Kidney (tissue), 22 donors: ENCODE data around the gene RPLP1. TPM values are rescaled to one million over a fixed set of nuclear protein-coding genes. Genes with fewer than 3 reads are reported as not detected.

Experiments used
- DNase-seq, 5 donors: peaks; one replicate each; pipeline ENCODE4 v3.0.0-alpha.2; 2013 to 2020
- FAIRE-seq: peaks from 2 replicates; lab custom pipeline; 2012; peaks lifted over from hg19 to GRCh38; lab: Jason Lieb, UNC
- H3K27ac ChIP-seq, 2 donors: one replicate each; pipeline ENCODE4 v1.7.0; 2013; ENCODE audit warnings: low read depth in 2 of 2, low read length in 2 of 2, inconsistent platforms in 1 of 2
- H3K27me3 ChIP-seq: one replicate; pipeline ENCODE4 v1.7.1; 2013; ENCODE audit warnings: low read length, inconsistent platforms; ENCODE audit not compliant: control insufficient read depth, insufficient read depth
- H3K36me3 ChIP-seq, 3 donors: one replicate each; pipeline versions ENCODE4 v1.7.0 to v1.7.1; 2013; ENCODE audit warnings: low read length in 3 of 3, control low read depth in 1 of 3, inconsistent platforms in 1 of 3; ENCODE audit not compliant: insufficient read depth in 3 of 3, control insufficient read depth in 2 of 3
- H3K4me1 ChIP-seq, 3 donors: one replicate each; pipeline versions ENCODE4 v1.7.0 to v1.7.1; 2013; ENCODE audit warnings: low read length in 3 of 3, inconsistent platforms in 1 of 3, low read depth in 1 of 3; ENCODE audit not compliant: control insufficient read depth in 2 of 3, insufficient read depth in 2 of 3
- H3K4me3 ChIP-seq, 3 donors: one replicate each; pipeline versions ENCODE4 v1.7.0 to v1.8.1; 2013; ENCODE audit warnings: low read length in 3 of 3, control low read depth in 1 of 3, inconsistent platforms in 1 of 3
- H3K9ac ChIP-seq, 3 donors: one replicate each; pipeline versions ENCODE4 v1.7.0 to v1.7.1; 2013; ENCODE audit warnings: low read length in 3 of 3, control low read depth in 1 of 3, inconsistent platforms in 1 of 3
- H3K9me3 ChIP-seq, 3 donors: one replicate each; pipeline versions ENCODE4 v1.7.0 to v1.7.1; 2013; ENCODE audit warnings: low read length in 3 of 3, control low read depth in 1 of 3, inconsistent platforms in 1 of 3; ENCODE audit not compliant: control insufficient read depth in 2 of 3, insufficient read depth in 1 of 3
- CTCF ChIP-seq: IDR thresholded peaks from 3 replicates; pipeline ENCODE4 v1.5.1; 2012; ENCODE audit warnings: mild to moderate bottlenecking, moderate library complexity, borderline replicate concordance; ENCODE audit not compliant: insufficient read depth; ENCODE audit errors: extremely low read depth
- intact Hi-C: fragments of 100-400 bp; cut with DNase I; formaldehyde crosslinking; loops from one replicate; pipeline ENCODE4 v1.11.1; 2022
- long read RNA-seq, 10 donors: library from polyadenylated mRNA in 1 of 10; unstranded in 1 of 10; transcript quantifications; one replicate each; pipeline ENCODE4 v2.0.0 and lab custom pipeline, GENCODE V29; 2021 to 2026
- polyA plus RNA-seq: library from polyadenylated mRNA; stranded (reverse); fragments of 350-450 nt; fragmentation: Illumina TruSeq; extraction: RNeasy Lipid Tissue Mini Kit (QIAGEN cat#74804); gene quantifications from one replicate; pipeline ENCODE4 v1.2.3, GENCODE V29; 2014; ENCODE audit warnings: low read depth, low replicate concordance; ENCODE audit not compliant: insufficient read depth
- total RNA-seq: library from RNA; stranded (reverse); fragmentation: NEBNext Ultra II Directional; extraction: Animal tissue kit (Norgen Biotek cat#: 25700); gene quantifications from one replicate; pipeline ENCODE4 v1.2.1, GENCODE V29; 2021
- donor health status: control.
- donor health status: control.
- donor health status: control.
- donor health status: control.
- donor health status: control.
- donor health status: DM: yes; HTN: yes; CAD: no.
- donor health status: Normal renal cell carcinoma (clear cell type).

The RPLP1 gene
- total RNA-seq (1,303 TPM), polyA plus RNA-seq (2,805 TPM)
- long read RNA-seq, donor 1, transcript RPLP1-204 (3 exons, 940 nt), result minor isoform, 17 of 1,837 reads
- long read RNA-seq, donor 1, transcript RPLP1-202 (3 exons, 445 nt), result minor isoform, 41 of 1,837 reads
- long read RNA-seq, donor 1, transcript RPLP1-201 (4 exons, 1,197 nt), result major isoform, 1,448 of 1,837 reads
- long read RNA-seq, donor 1, partial matches to known transcripts, result 252 of 1,837 reads
- long read RNA-seq, donor 1, other reads (novel, unspliced or antisense), result 77 of 1,837 reads
- long read RNA-seq, donor 2, transcript RPLP1-201 (4 exons, 1,197 nt), result major isoform, 1,564 of 1,925 reads
- long read RNA-seq, donor 2, transcript RPLP1-204 (3 exons, 940 nt), result minor isoform, 21 of 1,925 reads
- long read RNA-seq, donor 2, transcript RPLP1-202 (3 exons, 445 nt), result minor isoform, 42 of 1,925 reads
- long read RNA-seq, donor 2, partial matches to known transcripts, result 220 of 1,925 reads
- long read RNA-seq, donor 2, other reads (novel, unspliced or antisense), result 78 of 1,925 reads
- long read RNA-seq, donor 3, transcript RPLP1-201 (4 exons, 1,197 nt), result major isoform, 2,219 of 2,513 reads
- long read RNA-seq, donor 3, transcript RPLP1-202 (3 exons, 445 nt), result minor isoform, 49 of 2,513 reads
- long read RNA-seq, donor 3, transcript RPLP1-204 (3 exons, 940 nt), result minor isoform, 16 of 2,513 reads
- long read RNA-seq, donor 3, partial matches to known transcripts, result 90 of 2,513 reads
- long read RNA-seq, donor 3, other reads (novel, unspliced or antisense), result 139 of 2,513 reads
- long read RNA-seq, donor 4, transcript RPLP1-201 (4 exons, 1,197 nt), result major isoform, 1,174 of 1,328 reads
- long read RNA-seq, donor 4, transcript RPLP1-202 (3 exons, 445 nt), result minor isoform, 29 of 1,328 reads
- long read RNA-seq, donor 4, transcript RPLP1-204 (3 exons, 940 nt), result minor isoform, 11 of 1,328 reads
- long read RNA-seq, donor 4, partial matches to known transcripts, result 73 of 1,328 reads
- long read RNA-seq, donor 4, other reads (novel, unspliced or antisense), result 40 of 1,328 reads
- long read RNA-seq, donor 5, transcript RPLP1-201 (4 exons, 1,197 nt), result major isoform, 121 of 167 reads
- long read RNA-seq, donor 5, transcript RPLP1-204 (3 exons, 940 nt), result minor isoform, 5 of 167 reads
- long read RNA-seq, donor 5, partial matches to known transcripts, result 41 of 167 reads
- long read RNA-seq, donor 5, other reads (novel, unspliced or antisense), result 0 of 167 reads
- long read RNA-seq, donor 6, transcript RPLP1-204 (3 exons, 940 nt), result minor isoform, 95 of 5,810 reads
- long read RNA-seq, donor 6, transcript RPLP1-201 (4 exons, 1,197 nt), result major isoform, 4,889 of 5,810 reads
- long read RNA-seq, donor 6, transcript RPLP1-202 (3 exons, 445 nt), result minor isoform, 125 of 5,810 reads
- long read RNA-seq, donor 6, partial matches to known transcripts, result 310 of 5,810 reads
- long read RNA-seq, donor 6, other reads (novel, unspliced or antisense), result 390 of 5,810 reads
- long read RNA-seq, donor 7, transcript RPLP1-202 (3 exons, 445 nt), result minor isoform, 9 of 755 reads
- long read RNA-seq, donor 7, transcript RPLP1-201 (4 exons, 1,197 nt), result major isoform, 558 of 755 reads
- long read RNA-seq, donor 7, transcript RPLP1-204 (3 exons, 940 nt), result minor isoform, 14 of 755 reads
- long read RNA-seq, donor 7, partial matches to known transcripts, result 169 of 755 reads
- long read RNA-seq, donor 7, other reads (novel, unspliced or antisense), result 4 of 755 reads
- long read RNA-seq, donor 8, transcript RPLP1-204 (3 exons, 940 nt), result minor isoform, 20 of 2,536 reads
- long read RNA-seq, donor 8, transcript RPLP1-202 (3 exons, 445 nt), result minor isoform, 69 of 2,536 reads
- long read RNA-seq, donor 8, transcript RPLP1-201 (4 exons, 1,197 nt), result major isoform, 2,136 of 2,536 reads
- long read RNA-seq, donor 8, partial matches to known transcripts, result 174 of 2,536 reads
- long read RNA-seq, donor 8, other reads (novel, unspliced or antisense), result 137 of 2,536 reads
- long read RNA-seq, donor 9, transcript RPLP1-201 (4 exons, 1,197 nt), result major isoform, 940 of 1,165 reads
- long read RNA-seq, donor 9, transcript RPLP1-204 (3 exons, 940 nt), result minor isoform, 15 of 1,165 reads
- long read RNA-seq, donor 9, transcript RPLP1-202 (3 exons, 445 nt), result minor isoform, 20 of 1,165 reads
- long read RNA-seq, donor 9, partial matches to known transcripts, result 141 of 1,165 reads
- long read RNA-seq, donor 9, other reads (novel, unspliced or antisense), result 49 of 1,165 reads
- long read RNA-seq, donor 10, transcript RPLP1-201 (4 exons, 1,197 nt), result major isoform, 1,513 of 1,965 reads
- long read RNA-seq, donor 10, transcript RPLP1-204 (3 exons, 940 nt), result minor isoform, 56 of 1,965 reads
- long read RNA-seq, donor 10, transcript RPLP1-202 (3 exons, 445 nt), result minor isoform, 36 of 1,965 reads
- long read RNA-seq, donor 10, partial matches to known transcripts, result 288 of 1,965 reads
- long read RNA-seq, donor 10, other reads (novel, unspliced or antisense), result 72 of 1,965 reads

DNA sequence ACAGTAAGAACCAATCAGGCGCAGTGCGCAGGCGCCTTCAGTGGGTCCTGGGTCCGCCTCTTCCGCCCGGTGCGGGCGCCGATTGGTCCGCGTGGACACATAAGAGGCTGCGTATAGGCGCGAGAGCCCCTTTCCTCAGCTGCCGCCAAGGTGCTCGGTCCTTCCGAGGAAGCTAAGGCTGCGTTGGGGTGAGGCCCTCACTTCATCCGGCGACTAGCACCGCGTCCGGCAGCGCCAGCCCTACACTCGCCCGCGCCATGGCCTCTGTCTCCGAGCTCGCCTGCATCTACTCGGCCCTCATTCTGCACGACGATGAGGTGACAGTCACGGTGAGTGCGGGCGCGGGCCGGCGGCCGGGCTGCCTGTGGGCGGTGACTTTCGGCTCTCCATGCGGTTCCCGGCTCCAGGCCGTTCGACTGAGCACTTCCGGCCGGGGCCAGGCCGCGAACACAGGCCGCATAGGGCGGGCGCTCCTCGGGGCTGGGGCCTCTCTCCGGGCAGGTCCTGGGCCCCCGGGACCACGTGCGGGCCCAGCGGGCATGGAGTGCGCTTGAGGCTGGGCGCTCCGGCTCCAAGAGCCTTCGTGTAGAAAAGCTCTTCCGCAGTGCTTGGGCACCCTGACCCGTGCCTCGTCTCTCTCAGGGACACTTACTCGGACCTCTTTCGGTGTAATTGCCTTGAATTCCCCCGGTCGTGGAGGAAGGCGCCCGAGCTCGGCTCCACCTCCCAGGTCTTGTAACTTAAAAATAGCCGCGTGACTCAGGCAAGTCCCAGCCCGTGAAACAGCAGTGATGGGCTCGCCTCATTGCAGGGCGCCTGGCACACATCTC is at the start of gene RPLP1:
Gene RPLP1, plus strand, starts transcription at position 127 of the 830 bp plus-strand sequence. Its CDS starts 131 bp downstream, at position 258.
- intact Hi-C loops, result no loop called here
- Histone ChIP-seq H3K4me3 (peak within 1 kb of the TSS; percentile 81 to 95 (median 87)), H3K9ac (peak within 1 kb of the TSS; percentile 70 to 96 (median 77)), H3K27ac (peak within 1 kb of the TSS; percentile 89 to 93), H3K27me3 (no peaks in the 10 kb centered on the region), H3K36me3 (peaks cover 0 to 18% (median 14%) of the 10 kb centered on the region in 3 donors), H3K4me1 (peaks cover 0 to 12% (median 3%) of the 10 kb centered on the region in 3 donors), H3K9me3 (no peaks in the 10 kb centered on the region)
- no peak for TF ChIP-seq CTCF
- peak; percentile 38 for FAIRE-seq
- DNase-seq, result peak; percentile 96 to 99 (median 99)

GRCh38 chr15:69403594-69403993 is 49.0 kb upstream of the RPLP1 start:
- no peak for TF ChIP-seq CTCF
- no peak overlapping the region for H3K4me3 ChIP-seq
- H3K9me3 ChIP-seq, result no peaks in the 10 kb centered on the region
- no peaks in the 10 kb centered on the region for H3K4me1 ChIP-seq
- H3K36me3 ChIP-seq, result peaks cover 0 to 30% (median 14%) of the 10 kb centered on the region in 3 donors
- intact Hi-C loops, result no loop called here
- H3K27me3 ChIP-seq, result no peaks in the 10 kb centered on the region
- FAIRE-seq (no peak), DNase-seq (no peak)
- H3K27ac ChIP-seq, result no peak overlapping the region
- H3K9ac ChIP-seq, result no peak overlapping the region
